Stimulated activated CD8-positive, alpha-beta memory T cell treated with anti-CD3 and anti-CD28 coated beads, Interleukin-4, amount 100 ng/mL, for 1 hour (primary cell): Measurements from ENCODE around the gene DOCK1.

ENCODE experiments used
- DNase-seq, 2 donors: peaks; one replicate each; pipeline ENCODE4 v3.0.0-alpha.2; 2020; ENCODE audit warnings: low read depth in 2 of 2, low spot score in 1 of 2

DOCK1 gene

DNA sequence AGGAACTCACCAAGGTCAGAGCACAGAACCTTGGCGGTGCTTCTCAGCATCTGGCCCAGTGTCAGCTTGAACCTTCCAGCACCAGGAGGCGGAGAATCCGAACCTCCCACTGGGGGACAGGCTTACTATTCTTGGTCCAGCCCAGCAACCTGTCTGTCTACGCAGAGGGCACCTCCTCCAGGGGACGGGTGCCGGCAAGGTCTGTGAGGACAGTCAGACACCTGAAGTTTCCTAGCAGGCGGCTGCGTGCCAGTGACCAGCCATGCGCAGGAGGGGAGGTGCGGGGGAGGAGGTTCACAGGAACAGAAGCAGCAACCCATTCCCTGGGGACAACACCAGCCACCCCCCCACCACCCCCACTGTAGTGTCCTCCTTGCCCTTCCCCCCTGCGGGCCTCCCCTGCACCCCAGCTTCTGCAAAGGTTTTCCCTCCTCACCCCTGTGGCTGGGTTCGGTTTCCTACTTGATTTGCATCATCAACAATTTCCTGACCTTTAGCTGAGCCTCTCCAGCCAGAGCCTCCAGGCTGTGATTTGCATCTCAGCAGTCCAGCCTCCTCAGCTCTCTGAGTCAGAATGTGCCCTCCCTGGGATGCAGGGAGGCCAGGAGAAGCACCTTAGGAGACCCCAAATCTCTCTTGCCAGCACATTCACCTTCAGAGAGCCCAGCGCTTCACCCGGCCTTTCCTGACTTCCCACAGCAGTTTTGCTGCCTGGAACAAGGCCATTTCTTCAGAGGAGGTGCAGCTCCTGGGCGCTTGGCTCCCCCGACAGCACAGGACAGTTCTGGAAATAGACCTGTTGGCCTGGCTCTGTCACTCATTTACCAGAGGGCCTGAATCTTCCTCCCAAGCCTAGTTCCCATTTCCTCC, 536.4 kb downstream of the DOCK1 start:
- no peak for DNase-seq

DNA sequence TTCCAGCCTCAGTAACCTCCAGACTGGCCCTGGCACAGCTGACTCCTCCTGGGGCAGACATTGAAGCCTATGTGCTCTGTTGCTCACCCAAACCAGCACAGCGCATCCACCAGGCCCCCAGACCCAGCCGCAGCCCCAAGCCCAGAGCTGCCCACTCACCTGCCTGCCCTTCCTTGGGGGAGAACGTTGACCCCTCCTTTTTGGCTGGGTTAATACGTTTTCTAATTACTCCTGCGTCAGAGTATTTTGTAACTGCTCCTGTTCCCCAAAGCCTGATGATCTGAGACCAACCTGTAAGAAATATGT, 536.9 kb downstream of the DOCK1 start:
- no peak for DNase-seq

DNA sequence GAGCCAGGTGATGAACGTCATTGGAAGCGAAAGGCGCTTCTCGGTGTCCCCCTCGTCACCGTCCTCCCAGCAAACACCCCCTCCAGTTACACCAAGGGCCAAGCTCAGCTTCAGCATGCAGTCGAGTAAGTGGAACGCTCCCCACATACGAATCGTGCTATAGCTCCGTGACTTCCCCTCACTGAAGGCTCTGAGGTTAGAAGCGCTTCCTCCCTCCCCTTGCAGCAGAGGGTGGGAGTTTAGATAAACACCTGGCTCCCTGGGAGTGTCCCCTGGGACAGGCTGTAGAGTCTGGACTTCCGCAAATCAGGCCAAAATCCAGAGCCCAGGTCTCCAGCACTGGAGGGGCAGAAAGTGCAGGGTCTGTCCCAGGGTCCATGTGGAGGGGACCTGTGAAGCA, 538.9 kb downstream of the DOCK1 start:
- no peak for DNase-seq

DNA sequence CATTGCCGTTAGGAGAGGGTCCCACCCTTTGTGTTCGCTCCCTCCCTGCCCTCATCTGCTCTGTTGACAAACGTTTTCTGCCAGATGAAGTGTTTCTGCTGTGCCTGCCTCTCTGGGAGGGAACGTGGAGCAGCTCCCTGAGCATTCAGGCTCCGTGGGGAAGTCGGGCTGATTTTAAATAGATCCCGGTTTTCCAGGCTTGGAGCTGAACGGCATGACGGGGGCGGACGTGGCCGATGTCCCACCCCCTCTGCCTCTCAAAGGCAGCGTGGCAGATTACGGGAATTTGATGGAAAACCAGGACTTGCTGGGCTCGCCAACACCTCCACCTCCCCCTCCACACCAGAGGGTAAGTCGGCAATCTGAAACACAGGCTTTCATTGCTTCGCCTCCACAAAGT, 542.0 kb downstream of the DOCK1 start:
- DNase-seq = no peak

DNA sequence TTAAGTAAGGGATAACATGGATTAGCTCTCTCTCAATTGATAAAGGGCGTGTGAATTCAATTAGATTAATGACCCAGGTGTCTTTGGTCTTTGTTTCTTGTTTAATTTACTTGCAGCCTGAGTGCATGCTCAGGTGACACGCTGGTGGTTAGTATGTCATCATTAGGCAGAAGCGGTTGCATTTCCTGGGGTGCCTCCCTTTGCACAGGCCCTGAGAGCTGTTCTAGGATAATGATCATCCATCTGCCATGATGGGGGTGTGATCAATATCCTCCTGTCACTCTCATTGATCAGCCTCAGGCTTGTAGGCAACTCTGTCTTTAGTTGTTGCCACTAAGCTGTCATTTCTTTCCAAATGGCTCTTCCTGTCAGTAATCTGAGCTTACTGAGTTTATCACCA, 544.3 kb downstream of the DOCK1 start:
- DNase-seq = no peak

DNA sequence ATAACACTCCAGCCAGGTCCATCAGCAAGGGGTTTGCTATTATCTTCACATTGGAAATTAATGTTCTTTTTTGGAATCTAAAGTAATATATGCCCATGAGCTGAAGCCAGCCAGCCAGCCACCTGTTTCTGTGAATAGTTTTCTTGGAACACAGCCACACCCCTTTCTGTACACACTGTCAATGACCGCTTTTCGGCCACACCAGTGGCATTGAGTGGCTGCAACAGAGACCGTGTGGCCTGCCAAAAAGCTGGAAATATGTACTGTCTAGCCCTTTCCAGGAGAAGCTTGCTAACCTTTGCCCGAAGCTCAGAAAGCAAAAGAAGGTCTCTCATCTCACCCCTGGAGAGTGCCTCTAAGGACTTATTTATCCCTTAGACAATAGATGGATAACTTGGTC, 545.4 kb downstream of the DOCK1 start:
- DNase-seq = no peak

DNA sequence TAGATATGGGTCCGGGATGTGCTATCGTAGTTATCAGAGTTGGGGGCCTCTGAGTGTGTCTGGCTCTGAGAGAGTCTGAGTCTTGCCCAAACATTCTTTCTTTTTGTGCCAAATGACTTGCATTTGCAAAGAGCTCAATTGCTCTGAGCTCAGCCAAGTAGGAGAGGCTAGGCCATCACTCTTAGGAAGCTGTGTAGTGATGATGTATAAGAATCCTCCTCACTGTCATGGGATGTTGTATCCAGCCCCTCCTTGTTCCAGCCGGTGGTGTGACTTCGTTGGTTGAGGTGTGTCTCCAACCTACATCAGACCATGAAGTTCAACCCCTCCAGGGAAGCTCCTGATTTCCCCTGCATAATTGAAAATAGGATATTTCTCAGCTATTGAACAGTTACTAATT, 546.4 kb downstream of the DOCK1 start:
- no peak for DNase-seq

DNA sequence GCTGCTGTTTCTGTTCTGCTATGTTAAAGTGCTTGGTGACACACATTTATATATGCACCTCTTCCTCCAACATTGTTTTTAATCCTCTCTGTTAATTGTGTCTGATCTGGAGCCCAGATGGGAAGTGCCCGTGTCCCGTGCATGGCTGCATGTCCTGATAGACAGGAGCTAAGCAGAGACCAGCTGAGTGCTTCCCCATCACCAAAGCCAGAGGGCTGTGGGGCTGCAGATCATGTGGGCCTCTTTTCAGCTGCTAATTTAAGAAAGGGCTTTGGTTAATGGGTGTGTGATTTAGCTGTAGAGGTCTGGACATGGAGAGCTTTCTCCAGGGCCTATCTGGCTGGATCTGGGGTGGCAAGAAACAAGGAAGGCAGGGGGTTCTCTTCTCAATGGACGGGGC, 547.3 kb downstream of the DOCK1 start:
- DNase-seq = no peak

DNA sequence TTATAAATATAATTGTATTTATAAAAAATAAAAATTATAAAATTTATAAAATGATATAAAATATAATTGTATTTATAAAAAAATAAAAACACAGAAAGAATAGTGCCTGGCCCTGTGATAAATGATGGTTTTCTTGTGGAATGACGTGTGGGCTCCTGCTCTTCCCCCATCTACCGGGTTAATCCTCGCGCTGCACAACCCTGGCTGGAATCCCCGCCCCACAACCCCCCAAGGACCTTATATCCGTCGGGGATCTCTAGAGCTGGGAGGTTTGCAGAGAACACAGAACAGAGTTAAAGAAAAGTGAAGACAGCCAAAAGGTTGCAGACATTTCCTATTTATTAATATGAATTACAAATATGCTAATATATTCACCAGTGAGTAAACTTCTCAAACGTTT, 548.5 kb downstream of the DOCK1 start:
- DNase-seq = no peak

DNA sequence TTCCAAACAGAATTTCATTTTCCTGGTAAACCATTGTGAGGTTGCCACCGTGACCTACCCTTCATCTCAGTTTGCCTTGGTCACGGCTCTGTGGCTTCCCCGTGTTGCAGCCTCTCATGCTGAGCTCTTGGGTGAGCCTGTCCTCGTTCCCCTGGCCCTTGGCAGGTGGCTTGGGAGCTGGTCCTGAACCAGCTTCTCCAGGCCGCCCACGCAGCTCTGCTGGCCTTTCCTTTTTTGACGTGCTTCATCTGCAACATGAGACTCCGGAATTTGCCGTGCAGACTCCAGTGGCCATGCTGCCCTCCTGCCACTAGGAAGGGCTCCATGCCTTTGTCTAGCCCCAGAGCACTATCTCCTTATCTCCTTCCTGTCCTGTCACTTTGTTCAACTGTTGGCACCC, 550.9 kb downstream of the DOCK1 start:
- DNase-seq = no peak

DNA sequence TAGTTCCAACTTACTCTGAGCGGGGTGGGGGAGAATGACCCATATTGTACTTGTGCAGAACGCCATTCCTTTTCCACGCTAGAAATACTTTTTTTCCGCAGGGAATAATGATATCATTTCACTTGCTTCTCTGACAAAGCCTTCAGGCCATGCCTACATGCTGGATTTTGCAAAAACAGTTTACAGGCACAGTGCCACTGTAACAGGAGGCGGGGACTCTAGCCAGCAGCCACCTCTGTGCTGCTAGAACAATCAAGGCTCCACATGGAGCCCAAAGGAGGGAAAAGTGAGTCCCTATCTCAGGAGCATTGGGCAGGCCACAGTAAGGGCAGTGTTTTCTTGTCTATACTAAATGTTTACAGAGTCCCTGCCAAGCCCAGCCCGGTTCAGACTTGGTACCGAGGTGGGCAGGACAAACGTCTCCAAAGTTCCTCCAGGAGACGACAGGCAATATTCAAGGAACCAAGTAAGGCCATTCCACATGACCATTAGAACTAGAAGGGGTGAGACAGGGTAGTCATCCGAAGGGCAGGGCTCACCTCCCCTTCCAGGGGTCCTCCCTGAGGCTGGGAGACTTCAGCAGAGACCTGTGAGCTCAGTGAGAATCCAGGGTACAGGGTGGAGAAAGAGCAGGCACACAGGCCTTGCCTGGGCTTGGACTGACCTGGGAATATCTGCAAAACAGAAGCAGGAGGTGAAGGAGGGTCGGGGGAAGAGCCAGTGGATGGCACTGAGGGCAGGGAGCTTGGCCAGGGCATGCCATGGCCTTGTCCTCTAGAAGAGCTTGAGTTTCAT, 553.0 kb downstream of the DOCK1 start:
- no peak for DNase-seq

DNA sequence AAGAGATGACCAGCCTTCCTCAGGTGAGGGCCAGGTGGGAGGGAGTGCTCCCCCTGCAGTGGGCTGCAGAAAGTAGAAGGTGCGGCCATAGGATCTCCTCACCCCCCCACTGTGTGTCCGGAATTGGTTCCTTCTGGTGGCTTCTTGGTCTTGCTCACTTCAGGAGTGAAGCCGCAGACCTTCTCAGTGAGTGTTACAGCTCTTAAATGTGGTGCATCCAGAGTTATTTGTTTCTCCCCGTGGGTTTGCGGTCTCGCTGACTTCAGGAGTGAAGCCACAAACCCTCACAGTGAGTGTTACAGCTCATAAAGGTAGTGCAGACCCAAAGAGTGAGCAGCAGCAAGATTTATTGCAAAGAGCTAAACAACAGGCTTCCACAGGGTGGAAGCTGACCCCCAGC, 553.6 kb downstream of the DOCK1 start:
- no peak for DNase-seq

DNA sequence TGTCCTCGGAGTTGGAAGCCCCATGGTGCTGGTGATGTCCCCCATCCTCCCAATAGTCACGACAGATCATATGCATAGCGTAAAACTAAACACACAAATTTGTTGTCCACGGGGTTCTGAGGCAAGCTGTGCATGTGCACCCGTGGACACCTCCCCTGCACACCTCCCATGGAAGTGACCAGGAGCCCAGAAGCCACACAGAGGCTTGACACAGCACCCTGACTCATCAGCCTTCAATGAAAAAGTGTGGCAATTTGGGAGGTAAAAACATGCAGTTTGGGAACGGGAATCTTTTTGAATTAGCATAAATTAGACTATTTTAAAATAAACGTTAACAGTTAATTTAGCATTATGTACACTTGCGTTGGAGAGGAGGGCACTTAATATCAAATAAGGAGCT, 554.7 kb downstream of the DOCK1 start:
- DNase-seq = no peak

DNA sequence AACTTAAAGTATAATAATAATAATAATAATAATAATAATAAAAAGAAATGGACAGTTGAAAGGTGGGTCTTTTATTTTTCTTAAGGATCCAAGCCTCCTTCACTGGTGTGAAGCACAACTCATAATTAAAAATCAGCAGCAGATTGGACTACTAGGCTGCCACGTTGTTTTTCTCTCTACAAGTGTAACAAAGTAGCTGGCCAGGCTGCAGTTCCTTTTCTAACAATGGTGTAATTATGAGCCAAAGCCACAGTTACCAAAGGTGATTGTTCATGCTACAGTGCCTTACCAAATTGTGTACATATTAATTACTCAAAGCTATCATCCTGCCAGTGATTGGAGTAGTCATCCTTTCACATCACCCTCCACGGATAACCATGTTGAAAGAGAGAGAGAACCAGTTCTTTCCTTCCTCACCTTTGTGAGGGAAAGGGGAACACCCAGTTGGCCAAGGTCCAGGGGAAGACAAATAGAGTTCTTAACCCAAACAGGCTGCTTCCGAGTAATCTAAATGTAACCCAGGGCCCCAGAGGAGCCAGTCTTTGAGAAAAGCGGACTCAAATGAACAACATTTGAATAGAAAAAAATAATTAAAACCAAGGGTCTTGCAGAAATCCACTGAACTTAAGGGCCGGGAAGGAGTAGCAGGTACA, 557.5 kb downstream of the DOCK1 start:
- DNase-seq = no peak

DNA sequence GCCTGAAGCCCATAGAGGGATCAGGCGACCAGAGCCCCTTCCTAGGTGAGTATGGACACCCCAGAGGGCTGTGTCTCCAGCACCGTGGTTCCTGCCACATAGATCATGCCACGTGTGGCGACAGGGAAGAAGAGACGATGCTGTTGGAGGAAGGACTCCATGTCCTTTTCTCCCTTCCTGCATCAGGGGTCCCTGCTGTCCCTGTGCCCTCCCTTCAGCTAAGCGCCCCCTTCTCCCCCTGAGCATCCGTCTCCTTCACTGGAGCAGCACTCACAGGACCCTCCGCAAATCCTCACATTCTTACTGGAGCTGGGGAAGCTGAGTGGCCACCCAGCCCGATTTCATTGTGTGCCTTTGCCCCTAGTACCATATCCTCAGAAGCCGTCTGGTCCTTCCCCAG, 558.3 kb downstream of the DOCK1 start:
- no peak for DNase-seq

DNA sequence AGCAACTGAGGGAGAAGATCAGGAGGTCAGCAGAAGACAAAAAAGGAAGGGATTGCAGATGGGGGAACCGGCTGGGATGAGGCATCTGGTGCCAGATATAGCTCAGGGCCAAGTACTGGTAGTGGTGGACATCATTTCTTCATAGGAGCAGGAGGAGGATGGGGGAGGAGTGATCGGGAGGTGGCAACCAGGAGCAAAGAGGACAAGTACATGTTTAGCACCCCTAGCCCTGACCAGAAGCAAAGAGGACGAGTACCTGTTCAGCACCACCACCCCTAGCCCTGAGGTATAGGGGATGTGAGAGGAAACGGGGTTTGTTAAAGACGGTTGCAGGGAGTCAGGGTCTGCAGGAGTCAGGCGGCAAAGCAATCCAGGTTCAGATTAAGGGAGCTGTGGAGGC, 559.3 kb downstream of the DOCK1 start:
- no peak for DNase-seq

DNA sequence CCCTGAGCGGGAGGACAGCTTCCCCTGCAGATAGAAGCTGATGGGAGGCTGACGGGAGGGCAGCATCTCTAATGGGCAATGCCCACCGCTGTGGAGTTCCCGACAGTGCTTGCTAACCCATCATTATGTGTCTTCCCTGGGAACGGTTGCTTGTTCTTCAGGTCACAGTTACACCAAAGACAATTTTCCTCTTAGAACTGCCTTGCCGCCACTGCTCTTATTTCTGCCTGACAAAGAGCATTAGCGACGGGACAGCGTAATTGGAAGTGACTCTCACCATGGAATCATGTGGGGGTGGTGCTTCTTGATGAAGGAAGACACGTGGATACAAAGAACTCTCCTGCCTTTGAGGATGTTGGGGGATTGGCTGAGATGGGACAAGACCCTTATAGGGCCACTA, 562.6 kb downstream of the DOCK1 start:
- no peak for DNase-seq

DNA sequence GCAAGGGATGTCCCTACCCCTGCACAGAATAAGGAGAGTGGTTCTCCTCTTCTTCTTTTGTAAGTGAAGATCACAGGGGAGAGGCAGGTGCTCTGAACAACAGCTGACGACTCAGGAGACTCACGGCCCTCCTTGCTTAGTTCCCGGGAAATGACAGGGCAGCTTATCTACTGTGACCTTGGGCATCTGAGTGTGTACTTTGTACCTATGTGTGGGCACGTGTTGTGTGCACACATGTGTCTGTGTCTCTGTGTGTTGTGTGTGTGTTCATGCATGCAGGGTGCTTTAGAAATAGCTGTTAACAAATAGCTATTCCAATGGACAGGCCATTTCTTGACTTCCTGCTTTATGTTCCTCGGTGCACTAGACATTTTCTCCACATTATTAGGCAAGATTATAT, 563.4 kb downstream of the DOCK1 start:
- no peak for DNase-seq

DNA sequence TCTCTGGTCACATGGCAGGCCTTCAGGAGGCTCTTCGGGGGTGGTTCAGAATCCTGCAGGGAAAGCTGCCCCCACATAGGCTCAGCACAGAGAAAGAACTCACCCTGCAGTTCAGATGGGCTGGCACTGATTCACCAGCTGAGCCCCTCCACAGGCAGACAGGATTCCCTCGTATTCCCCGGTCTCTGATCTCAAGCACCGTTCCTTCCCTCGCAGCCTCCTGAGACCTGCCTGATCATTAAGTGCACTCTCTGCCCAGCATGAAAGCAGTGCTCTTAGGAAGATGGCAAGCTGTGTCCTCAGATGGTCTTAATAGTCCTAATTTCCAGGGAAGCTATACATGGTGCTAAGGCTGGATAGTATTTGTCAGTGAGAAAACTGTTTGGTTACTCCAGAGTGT, 565.7 kb downstream of the DOCK1 start:
- no peak for DNase-seq

DNA sequence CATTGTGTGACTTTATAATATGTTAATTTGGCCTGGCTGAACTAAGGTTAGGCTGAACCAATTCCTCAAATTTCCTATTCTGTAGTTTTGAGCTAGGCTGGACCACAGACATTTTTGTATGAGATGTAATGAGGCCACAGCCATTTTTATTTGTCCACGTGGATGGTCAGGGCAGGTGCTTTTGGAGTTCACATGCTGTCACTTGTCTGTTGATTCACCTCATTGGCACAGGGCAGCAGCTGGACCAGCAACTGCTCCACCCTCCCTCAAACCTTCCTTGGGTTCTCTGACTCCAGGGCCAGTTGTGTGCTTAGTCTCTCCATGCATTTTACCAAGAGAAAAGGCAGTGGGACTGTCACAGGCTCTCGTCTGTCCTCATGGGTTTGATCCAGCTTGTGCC, 567.7 kb downstream of the DOCK1 start:
- DNase-seq = no peak

DNA sequence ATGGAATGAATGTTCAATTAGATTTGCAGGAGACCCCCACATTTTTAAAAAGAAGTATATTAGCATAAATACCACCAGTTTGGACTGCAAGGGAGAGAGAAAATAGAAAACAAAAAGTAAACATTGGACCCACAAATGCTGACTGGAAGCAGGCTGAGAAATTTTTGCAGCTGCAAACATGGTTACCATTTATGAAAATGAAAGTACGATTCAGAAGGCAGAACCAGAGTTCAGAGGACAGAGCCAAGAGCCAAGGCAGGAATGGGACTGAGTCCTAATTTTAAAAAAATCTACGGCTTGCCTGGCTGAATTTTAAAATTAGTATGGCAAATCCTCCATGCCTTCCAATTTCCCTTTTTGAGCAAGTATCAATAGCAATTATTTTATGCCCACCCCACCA, 569.3 kb downstream of the DOCK1 start:
- no peak for DNase-seq

DNA sequence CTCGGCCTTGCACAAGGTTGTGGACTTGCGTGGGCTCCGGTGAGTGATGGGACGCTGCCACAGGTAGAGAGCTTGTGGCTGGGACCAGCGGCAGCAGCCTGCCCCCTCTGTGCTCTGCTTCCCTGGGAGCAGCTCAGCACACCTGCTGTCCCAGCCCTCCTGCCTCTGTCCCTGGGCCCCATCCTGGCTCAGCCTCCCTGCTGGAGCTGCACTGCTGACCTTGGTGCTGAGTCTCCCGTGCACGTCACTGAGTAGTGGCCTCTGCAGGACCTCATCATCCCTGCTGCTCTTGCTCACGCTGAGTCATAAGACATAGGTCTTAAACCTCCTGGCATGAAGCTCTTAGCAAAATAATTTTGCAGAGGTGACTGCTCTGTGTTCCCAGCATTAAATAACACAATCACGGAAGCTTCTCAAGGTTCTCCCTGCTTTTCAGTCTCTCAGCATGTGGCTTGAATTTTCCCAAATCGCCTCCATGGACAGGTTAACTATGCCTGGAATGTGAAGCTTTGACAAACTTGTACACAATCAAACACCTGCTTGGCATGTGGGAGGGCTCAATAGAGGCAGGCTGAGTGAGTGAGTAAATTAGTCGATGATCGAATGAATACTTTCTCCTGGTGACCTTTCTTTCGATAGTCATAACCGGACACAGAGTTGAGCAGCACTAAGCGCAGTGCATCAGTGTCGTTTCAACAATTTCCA, 580.1 kb downstream of the DOCK1 start:
- no peak for DNase-seq
